Activated CD8-positive, alpha-beta memory T cell treated with anti-CD3 and anti-CD28 coated beads, Interleukin-2, amount 50 U/mL, for 1 hour (primary cell): ENCODE data around the gene CHST3.

Source experiments
- DNase-seq: peaks from one replicate; pipeline ENCODE4 v3.0.0-alpha.2; 2020; ENCODE audit errors: extremely low read depth

Gene CHST3

GRCh38 chr10:72058347-72058898, 94.2 kb downstream of the CHST3 start:
- no peak for DNase-seq

GRCh38 chr10:72058989-72059842, 95.0 kb downstream of the CHST3 start:
- DNase-seq: peak; percentile 47

- DNase-seq: no peak
These were observed 95.9 kb downstream of the CHST3 start for GRCh38 chr10:72059843-72060822.

GRCh38 chr10:72061491-72061890, 97.3 kb downstream of the CHST3 start:
- no peak for DNase-seq

- no peak for DNase-seq
These were observed 97.7 kb downstream of the CHST3 start for GRCh38 chr10:72061930-72062329.

- no peak for DNase-seq
These were observed 98.2 kb downstream of the CHST3 start for GRCh38 chr10:72062382-72062781.
